ENCODE results near the gene GLCCI1.
"Not testable (repeated sequence)": the region's sequence is repeated elsewhere in the genome, so short reads cannot be mapped to it uniquely, and the experiment has no call there.

Gene GLCCI1

DNA sequence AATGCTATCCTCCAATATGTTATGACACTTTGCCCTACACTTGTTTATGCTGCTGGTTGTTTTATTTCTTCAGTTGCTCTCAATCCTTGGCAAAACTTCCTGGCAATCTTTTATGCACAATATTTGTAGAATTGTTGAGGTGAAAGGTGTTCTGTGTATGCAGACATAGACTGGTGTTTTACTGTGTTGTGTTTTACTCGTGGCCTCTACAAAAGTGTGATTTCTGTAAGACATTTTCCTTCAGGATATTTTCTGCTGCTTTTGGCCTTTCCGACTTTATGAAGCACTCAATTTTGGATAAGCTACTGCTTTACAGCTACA is 21.8 kb downstream of the GLCCI1 start:
- no peak overlapping the region for H3K4me3 ChIP-seq (ENCODE audit: low read depth, low read length)
- TF ChIP-seq, protein P1, sequence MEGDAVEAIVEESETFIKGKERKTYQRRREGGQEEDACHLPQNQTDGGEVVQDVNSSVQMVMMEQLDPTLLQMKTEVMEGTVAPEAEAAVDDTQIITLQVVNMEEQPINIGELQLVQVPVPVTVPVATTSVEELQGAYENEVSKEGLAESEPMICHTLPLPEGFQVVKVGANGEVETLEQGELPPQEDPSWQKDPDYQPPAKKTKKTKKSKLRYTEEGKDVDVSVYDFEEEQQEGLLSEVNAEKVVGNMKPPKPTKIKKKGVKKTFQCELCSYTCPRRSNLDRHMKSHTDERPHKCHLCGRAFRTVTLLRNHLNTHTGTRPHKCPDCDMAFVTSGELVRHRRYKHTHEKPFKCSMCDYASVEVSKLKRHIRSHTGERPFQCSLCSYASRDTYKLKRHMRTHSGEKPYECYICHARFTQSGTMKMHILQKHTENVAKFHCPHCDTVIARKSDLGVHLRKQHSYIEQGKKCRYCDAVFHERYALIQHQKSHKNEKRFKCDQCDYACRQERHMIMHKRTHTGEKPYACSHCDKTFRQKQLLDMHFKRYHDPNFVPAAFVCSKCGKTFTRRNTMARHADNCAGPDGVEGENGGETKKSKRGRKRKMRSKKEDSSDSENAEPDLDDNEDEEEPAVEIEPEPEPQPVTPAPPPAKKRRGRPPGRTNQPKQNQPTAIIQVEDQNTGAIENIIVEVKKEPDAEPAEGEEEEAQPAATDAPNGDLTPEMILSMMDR (IDR thresholded peaks at IDR 0.05; ENCODE audit: low read depth, low read length): no peak
- TF ChIP-seq MYC (IDR thresholded peaks at IDR 0.05; ENCODE audit: low read depth, low read length): no peak
- TF ChIP-seq POLR2A (IDR thresholded peaks at IDR 0.05; ENCODE audit: extremely low read depth, insufficient read length): no peak
- TF ChIP-seq, protein P2, sequence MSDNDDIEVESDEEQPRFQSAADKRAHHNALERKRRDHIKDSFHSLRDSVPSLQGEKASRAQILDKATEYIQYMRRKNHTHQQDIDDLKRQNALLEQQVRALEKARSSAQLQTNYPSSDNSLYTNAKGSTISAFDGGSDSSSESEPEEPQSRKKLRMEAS (IDR thresholded peaks at IDR 0.05; ENCODE audit: low read depth, low read length): no peak
- DNase-seq (ENCODE audit: low read depth): no peak

DNA sequence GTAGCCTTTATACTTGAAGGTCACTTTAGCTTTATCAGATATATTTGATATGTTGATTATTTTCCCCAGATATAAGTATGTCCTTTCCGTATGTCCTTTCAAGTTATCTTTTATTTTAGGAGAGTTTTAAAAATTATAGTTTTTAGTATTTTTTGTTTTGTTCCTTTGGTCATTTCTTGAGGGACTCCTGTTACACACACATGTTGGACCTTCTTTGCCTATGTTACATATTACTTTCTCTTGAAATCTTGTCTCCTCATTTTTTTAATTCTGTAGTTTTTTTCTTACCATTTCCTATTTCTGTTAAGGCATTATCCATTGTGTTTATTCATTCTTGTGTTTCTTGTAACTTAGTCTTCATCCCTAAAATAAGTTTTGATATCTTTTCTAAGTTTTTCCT is 23.9 kb downstream of the GLCCI1 start:
- TF ChIP-seq POLR2A (IDR thresholded peaks at IDR 0.05; ENCODE audit: extremely low read depth, insufficient read length) (no peak), MYC (IDR thresholded peaks at IDR 0.05; ENCODE audit: low read depth, low read length) (no peak)
- TF ChIP-seq, protein P2 (IDR thresholded peaks at IDR 0.05; ENCODE audit: low read depth, low read length): no peak
- TF ChIP-seq, protein P1 (IDR thresholded peaks at IDR 0.05; ENCODE audit: low read depth, low read length): no peak
- DNase-seq (ENCODE audit: low read depth): no peak
- H3K4me3 ChIP-seq (ENCODE audit: low read depth, low read length): no peak overlapping the region

GRCh38 chr7:7995348-7995747 is 26.8 kb downstream of the GLCCI1 start:
- H3K4me3 ChIP-seq (ENCODE audit: low read depth, low read length); DNase-seq (ENCODE audit: low read depth): not testable (repeated sequence)

- no peak for DNase-seq (ENCODE audit: low read depth)
- H3K4me3 ChIP-seq (ENCODE audit: low read depth, low read length): no peak overlapping the region
- TF ChIP-seq MYC (IDR thresholded peaks at IDR 0.05; ENCODE audit: low read depth, low read length): no peak
- TF ChIP-seq, protein P1 (IDR thresholded peaks at IDR 0.05; ENCODE audit: low read depth, low read length): no peak
- TF ChIP-seq, protein P2 (IDR thresholded peaks at IDR 0.05; ENCODE audit: low read depth, low read length): no peak
- TF ChIP-seq POLR2A (IDR thresholded peaks at IDR 0.05; ENCODE audit: extremely low read depth, insufficient read length): no peak
Observed at GRCh38 chr7:7996568-7996967, 28.0 kb downstream of the GLCCI1 start.

DNA sequence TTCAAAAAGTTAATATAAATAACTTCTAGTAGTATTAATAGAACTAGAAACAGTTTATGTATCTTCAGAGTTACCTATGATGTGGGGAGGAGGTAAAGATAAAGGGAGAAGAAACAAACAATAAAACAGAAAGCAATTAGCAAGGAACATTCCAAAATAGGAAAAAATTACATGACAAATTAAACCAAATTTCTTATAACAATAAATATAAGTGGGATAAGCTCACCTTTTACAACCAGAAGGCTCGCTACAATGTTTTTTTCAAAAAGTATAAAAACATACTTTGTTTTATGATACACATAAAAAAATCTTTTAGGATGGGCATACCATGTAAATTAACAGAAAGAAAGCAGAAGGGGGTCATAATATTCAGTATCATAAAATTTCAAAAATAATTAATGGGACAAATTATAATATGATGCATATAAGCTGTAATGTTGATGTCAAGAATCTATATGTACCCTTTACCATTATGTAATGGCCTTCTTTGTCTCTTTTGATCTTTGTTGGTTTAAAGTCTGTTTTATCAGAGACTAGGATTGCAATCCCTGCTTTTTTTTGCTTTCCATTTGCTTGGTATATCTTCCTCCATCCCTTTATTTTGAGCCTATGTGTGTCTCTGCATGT is 31.8 kb downstream of the GLCCI1 start:
- TF ChIP-seq MYC (IDR thresholded peaks at IDR 0.05; ENCODE audit: low read depth, low read length) (no peak), POLR2A (IDR thresholded peaks at IDR 0.05; ENCODE audit: extremely low read depth, insufficient read length) (no peak)
- TF ChIP-seq, protein P2 (IDR thresholded peaks at IDR 0.05; ENCODE audit: low read depth, low read length): no peak
- TF ChIP-seq, protein P1 (IDR thresholded peaks at IDR 0.05; ENCODE audit: low read depth, low read length): no peak
- no peak overlapping the region for H3K4me3 ChIP-seq (ENCODE audit: low read depth, low read length)
- no peak for DNase-seq (ENCODE audit: low read depth)

GRCh38 chr7:8003077-8003476 is 34.5 kb downstream of the GLCCI1 start:
- no peak overlapping the region for H3K4me3 ChIP-seq (ENCODE audit: low read depth, low read length)
- no peak for DNase-seq (ENCODE audit: low read depth)
- TF ChIP-seq MYC (IDR thresholded peaks at IDR 0.05; ENCODE audit: low read depth, low read length): no peak
- TF ChIP-seq POLR2A (IDR thresholded peaks at IDR 0.05; ENCODE audit: extremely low read depth, insufficient read length): no peak
- TF ChIP-seq, protein P2 (IDR thresholded peaks at IDR 0.05; ENCODE audit: low read depth, low read length): no peak
- TF ChIP-seq, protein P1 (IDR thresholded peaks at IDR 0.05; ENCODE audit: low read depth, low read length): no peak
